T follicular helper cell (primary cell): Measurements from ENCODE around the gene PELO.
"Not testable (repeated sequence)": the region's sequence is repeated elsewhere in the genome, so short reads cannot be mapped to it uniquely, and the experiment has no call there.

ENCODE experiments used
- DNase-seq: peaks from one replicate; pipeline ENCODE4 v3.0.0-alpha.2; 2020; ENCODE audit warnings: low read depth

The PELO gene

GRCh38 chr5:52800394-52801213 is 12.9 kb downstream of the PELO start:
- no peak for DNase-seq

GRCh38 chr5:52801329-52801728 is 13.6 kb downstream of the PELO start:
- DNase-seq: no peak

GRCh38 chr5:52802272-52802973 is 14.7 kb downstream of the PELO start:
- no peak for DNase-seq

- DNase-seq: no peak
Measured at GRCh38 chr5:52802974-52803336, 15.2 kb downstream of the PELO start.

- no peak for DNase-seq
Measured at GRCh38 chr5:52804387-52804791, 16.7 kb downstream of the PELO start.

GRCh38 chr5:52804981-52805380 is 17.3 kb downstream of the PELO start:
- DNase-seq: no peak

- DNase-seq: no peak
Measured at GRCh38 chr5:52805615-52806014, 17.9 kb downstream of the PELO start.

GRCh38 chr5:52807037-52807436 is 19.3 kb downstream of the PELO start:
- DNase-seq: no peak

- no peak for DNase-seq
Measured at GRCh38 chr5:52807723-52808122, 20.0 kb downstream of the PELO start.

GRCh38 chr5:52808316-52808901 is 20.7 kb downstream of the PELO start:
- no peak for DNase-seq

- no peak for DNase-seq
Measured at GRCh38 chr5:52809884-52810283, 22.2 kb downstream of the PELO start.

GRCh38 chr5:52810426-52810825 is 22.7 kb downstream of the PELO start:
- no peak for DNase-seq

- no peak for DNase-seq
Measured at GRCh38 chr5:52811067-52811749, 23.5 kb downstream of the PELO start.

GRCh38 chr5:52814352-52815148 is 26.8 kb downstream of the PELO start:
- no peak for DNase-seq

- no peak for DNase-seq
Measured at GRCh38 chr5:52817818-52818217, 30.1 kb downstream of the PELO start.

GRCh38 chr5:52818360-52818759 is 30.6 kb downstream of the PELO start:
- DNase-seq: no peak

- not testable (repeated sequence) for DNase-seq
Measured at GRCh38 chr5:52818807-52819206, 31.1 kb downstream of the PELO start.

- no peak for DNase-seq
Measured at GRCh38 chr5:52821901-52822300, 34.2 kb downstream of the PELO start.

GRCh38 chr5:52822437-52822836 is 34.7 kb downstream of the PELO start:
- DNase-seq: no peak

GRCh38 chr5:52824827-52825226 is 37.1 kb downstream of the PELO start:
- DNase-seq: no peak

- DNase-seq: no peak
Measured at GRCh38 chr5:52825826-52826225, 38.1 kb downstream of the PELO start.

GRCh38 chr5:52827815-52828214 is 40.1 kb downstream of the PELO start:
- no peak for DNase-seq
